ENCODE data around the gene CRYGC. TPM values are rescaled to one million over a fixed set of nuclear protein-coding genes. Genes with fewer than 3 reads are reported as not detected.
"Not testable (repeated sequence)": the region's sequence is repeated elsewhere in the genome, so short reads cannot be mapped to it uniquely, and the experiment has no call there.

CRYGC gene
- total RNA-seq, 1 experiment from 2014 or later, result not detected

DNA sequence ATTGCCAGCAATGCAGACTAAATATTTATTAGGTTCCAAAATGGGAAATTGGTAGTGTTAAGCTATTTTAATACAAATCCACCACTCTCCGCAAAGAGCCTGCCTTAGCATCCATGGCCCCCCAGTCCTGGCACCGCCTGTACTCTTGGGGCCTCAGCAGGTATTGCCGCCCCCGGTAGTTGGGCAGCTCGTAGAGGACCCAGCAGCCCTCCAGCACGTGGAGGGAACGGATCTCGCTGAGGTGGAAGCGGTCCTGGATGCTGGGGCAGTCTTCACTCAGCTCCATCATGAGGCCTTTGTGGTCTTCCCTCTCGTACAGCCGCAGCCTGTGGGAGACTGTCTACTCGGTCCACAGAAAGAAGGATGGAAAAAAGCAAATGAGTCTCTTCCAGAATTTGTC is 1.5 kb downstream of the CRYGC start:
- H4K20me1 ChIP-seq (ENCODE audit: insufficient read depth), result no peaks in the 10 kb centered on the region
- POLR2A ChIA-PET (ENCODE audit: unreplicated experiment), result no interaction called here
- no peaks in the 10 kb centered on the region for H3K9me2 ChIP-seq (ENCODE audit: insufficient read depth)
- H3K36me3 ChIP-seq (ENCODE audit: low read depth), result no peaks in the 10 kb centered on the region
- H2AFZ ChIP-seq, result no peak overlapping the region
- no peak overlapping the region for H3K4me3 ChIP-seq
- H3K27me3 ChIP-seq (ENCODE audit: insufficient read depth, low read depth), result no peaks in the 10 kb centered on the region
- H3K4me1 ChIP-seq (replicated peaks; ENCODE audit: insufficient read depth), result no peaks in the 10 kb centered on the region; the same call in 1 of the 2 replicates
- no peak overlapping the region for H3K4me2 ChIP-seq
- intact Hi-C loops (cut with micrococcal nuclease; ENCODE audit: unreplicated experiment), result no loop called here
- no peaks in the 10 kb centered on the region for H3K9me3 ChIP-seq (ENCODE audit: insufficient read depth, low read depth)
- H3F3A ChIP-seq (ENCODE audit: insufficient read depth, low read depth), result no peaks in the 10 kb centered on the region
- no peaks in the 10 kb centered on the region for H3K79me2 ChIP-seq (ENCODE audit: low read depth)
- CTCF ChIA-PET, result no interaction called here
- H3K27ac ChIP-seq, result no peak overlapping the region
- no peak for DNase-seq
- TF ChIP-seq CTCF (conservative IDR thresholded peaks at IDR 0.05) (no peak), EZH2 (IDR thresholded peaks at IDR 0.05; ENCODE audit: low read depth) (no peak)
- no TSS peak for BruUV-seq (replicated peaks)

DNA sequence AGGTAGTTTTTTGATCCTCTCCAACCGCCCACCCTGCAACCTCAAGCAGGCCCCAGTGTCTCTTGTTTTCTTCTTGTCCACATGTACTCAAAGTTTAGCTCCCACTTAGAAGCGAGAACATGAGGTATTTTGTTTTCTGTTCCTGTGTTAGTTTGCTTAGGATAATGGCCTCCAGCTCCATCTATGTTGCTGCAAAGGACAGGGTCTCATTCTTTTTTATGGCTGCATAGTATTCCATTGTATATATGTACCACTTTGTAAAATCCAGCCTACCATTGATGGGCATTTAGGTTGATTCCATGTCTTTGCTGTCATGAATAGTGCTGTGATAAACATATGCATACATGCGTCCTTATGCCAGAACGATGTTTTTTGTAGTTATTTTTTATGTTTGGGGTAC is 2.5 kb downstream of the CRYGC start:
- H3K9me3 ChIP-seq (ENCODE audit: insufficient read depth, low read depth), result no peaks in the 10 kb centered on the region
- no peak overlapping the region for H3K4me3 ChIP-seq
- no peaks in the 10 kb centered on the region for H3K79me2 ChIP-seq (ENCODE audit: low read depth)
- H3K4me2 ChIP-seq, result no peak overlapping the region
- BruUV-seq (replicated peaks), result no TSS peak
- intact Hi-C loops (cut with micrococcal nuclease; ENCODE audit: unreplicated experiment), result no loop called here
- no peaks in the 10 kb centered on the region for H3K36me3 ChIP-seq (ENCODE audit: low read depth)
- H3K27me3 ChIP-seq (ENCODE audit: insufficient read depth, low read depth), result no peaks in the 10 kb centered on the region
- no peaks in the 10 kb centered on the region; the same call in 1 of the 2 replicates for H3K4me1 ChIP-seq (replicated peaks; ENCODE audit: insufficient read depth)
- ChIA-PET POLR2A (ENCODE audit: unreplicated experiment) (no interaction called here), CTCF (no interaction called here)
- no peaks in the 10 kb centered on the region for H4K20me1 ChIP-seq (ENCODE audit: insufficient read depth)
- DNase-seq, result no peak
- H3K9me2 ChIP-seq (ENCODE audit: insufficient read depth), result no peaks in the 10 kb centered on the region
- H2AFZ ChIP-seq, result no peak overlapping the region
- H3F3A ChIP-seq (ENCODE audit: insufficient read depth, low read depth), result no peaks in the 10 kb centered on the region
- H3K27ac ChIP-seq, result no peak overlapping the region
- TF ChIP-seq CTCF (conservative IDR thresholded peaks at IDR 0.05) (no peak), EZH2 (IDR thresholded peaks at IDR 0.05; ENCODE audit: low read depth) (no peak)

GRCh38 chr2:208125251-208125650 is 4.4 kb downstream of the CRYGC start:
- H3K9me3 ChIP-seq (ENCODE audit: insufficient read depth, low read depth), result no peaks in the 10 kb centered on the region
- no peak overlapping the region for H3K4me3 ChIP-seq
- no peaks in the 10 kb centered on the region for H3K27me3 ChIP-seq (ENCODE audit: insufficient read depth, low read depth)
- no peaks in the 10 kb centered on the region for H4K20me1 ChIP-seq (ENCODE audit: insufficient read depth)
- ChIA-PET POLR2A (ENCODE audit: unreplicated experiment) (no interaction called here), CTCF (no interaction called here)
- intact Hi-C loops (cut with micrococcal nuclease; ENCODE audit: unreplicated experiment), result no loop called here
- no peaks in the 10 kb centered on the region for H3K36me3 ChIP-seq (ENCODE audit: low read depth)
- no peak overlapping the region for H2AFZ ChIP-seq
- H3K79me2 ChIP-seq (ENCODE audit: low read depth), result no peaks in the 10 kb centered on the region
- H3K27ac ChIP-seq, result no peak overlapping the region
- no peaks in the 10 kb centered on the region; the same call in 1 of the 2 replicates for H3K4me1 ChIP-seq (replicated peaks; ENCODE audit: insufficient read depth)
- H3F3A ChIP-seq (ENCODE audit: insufficient read depth, low read depth), result no peaks in the 10 kb centered on the region
- DNase-seq, result no peak
- H3K4me2 ChIP-seq, result no peak overlapping the region
- no peaks in the 10 kb centered on the region for H3K9me2 ChIP-seq (ENCODE audit: insufficient read depth)
- no TSS peak for BruUV-seq (replicated peaks)
- TF ChIP-seq EZH2 (IDR thresholded peaks at IDR 0.05; ENCODE audit: low read depth) (no peak), CTCF (conservative IDR thresholded peaks at IDR 0.05) (no peak)

GRCh38 chr2:208124013-208124715 is 5.5 kb downstream of the CRYGC start, which contains the start of gene CRYGD:
CRYGD (minus strand) TSS chr2:208124524; CDS start chr2:208124473, 51 bp downstream.
- H3K4me1 ChIP-seq (replicated peaks; ENCODE audit: insufficient read depth); POLR2A ChIA-PET (ENCODE audit: unreplicated experiment); H3K9me2 ChIP-seq (ENCODE audit: insufficient read depth); CTCF ChIA-PET; H3K27ac ChIP-seq; DNase-seq; H2AFZ ChIP-seq; H3K27me3 ChIP-seq (ENCODE audit: insufficient read depth, low read depth); H3F3A ChIP-seq (ENCODE audit: insufficient read depth, low read depth); BruUV-seq (replicated peaks); H4K20me1 ChIP-seq (ENCODE audit: insufficient read depth); intact Hi-C loops (cut with micrococcal nuclease; ENCODE audit: unreplicated experiment); H3K36me3 ChIP-seq (ENCODE audit: low read depth); H3K4me2 ChIP-seq; H3K9me3 ChIP-seq (ENCODE audit: insufficient read depth, low read depth); H3K79me2 ChIP-seq (ENCODE audit: low read depth); H3K4me3 ChIP-seq: not testable (repeated sequence)

Measured in PC-9 (cell line).